K562 (cell line): ENCODE results near the gene DCXR. TPM values are rescaled to one million over a fixed set of nuclear protein-coding genes. Genes with fewer than 3 reads are reported as not detected.
A peak's percentile ranks its signal among the peaks of the same experiment; 100 is the strongest.

Experiments used
- ATAC-seq: fragments of 200-7000 bp; cut with Tn5 transposase; 3 replicates; pipeline ENCODE4 v1.9.1; 2020; ENCODE audit warnings: moderate library complexity
- BruUV-seq: library from RNA; stranded (reverse); fragments of 400-500 nt; replicated peaks from 2 replicates; lab custom pipeline; 2021; lab: Mats Ljungman, UMichigan
- CTCF ChIA-PET: fragments of 300-600 bp; formaldehyde crosslinking; extraction: SDS; loops from one replicate; lab custom pipeline; 2021; ENCODE audit warnings: low intra/inter-chr PET ratio; lab: Yijun Ruan, JAX
- POLR2A ChIA-PET: fragments of 300-600, 350-650 bp; sonication (Branson Sonifier 250); formaldehyde crosslinking; extraction: SDS; loops from one replicate; lab custom pipeline; 2021; ENCODE audit warnings: antibody characterized with exemption, inconsistent platforms; lab: Yijun Ruan, JAX
- DNase-seq, 4 experiments: peaks; one replicate each; pipeline versions ENCODE4 v3.0.0 to v3.0.0-alpha.2; 2011 to 2018; ENCODE audit warnings: low spot score in 3 of 4, mixed read lengths in 3 of 4; ENCODE audit errors: extremely low read depth in 1 of 4
- FAIRE-seq: peaks from 2 replicates; lab custom pipeline; 2011; peaks lifted over from hg19 to GRCh38; lab: Jason Lieb, UNC
- H2AFZ ChIP-seq: 2 replicates; pipeline ENCODE4 v1.6.0; 2011; ENCODE audit warnings: low read depth, low read length, control low read depth, inconsistent platforms
- H3K27ac ChIP-seq: fragments of 200-600 bp; 3 replicates; pipeline ENCODE4 v1.8.0; 2011; ENCODE audit warnings: low read depth, mild to moderate bottlenecking, control low read depth, inconsistent platforms, low read length, moderate library complexity, mixed read lengths; ENCODE audit errors: extremely low read depth
- H3K27me3 ChIP-seq, 2 experiments: fragments of 300-600 bp in 1 of 2; 2 replicates in 1 of 2; 3 replicates in 1 of 2; pipeline versions ENCODE4 v1.6.0 to v1.8.0; 2011; ENCODE audit warnings: inconsistent platforms in 2 of 2, low read length in 2 of 2, mild to moderate bottlenecking in 1 of 2, mixed read lengths in 1 of 2, moderate library complexity in 1 of 2; ENCODE audit not compliant: control insufficient read depth in 2 of 2, insufficient read depth in 2 of 2
- H3K36me3 ChIP-seq: fragments of 300-600 bp; 3 replicates; pipeline ENCODE4 v1.8.0; 2011; ENCODE audit warnings: mild to moderate bottlenecking, low read length, inconsistent platforms; ENCODE audit not compliant: control insufficient read depth, insufficient read depth
- H3K4me1 ChIP-seq, 2 experiments: fragments of 200-600 bp in 1 of 2; replicated peaks in 1 of 2; 2 replicates in 1 of 2; 3 replicates in 1 of 2; pipeline versions ENCODE4 v1.5.1 to v1.8.0; 2011; ENCODE audit warnings: inconsistent platforms in 2 of 2, low read length in 2 of 2, mild to moderate bottlenecking in 1 of 2, mixed read lengths in 1 of 2, moderate library complexity in 1 of 2; ENCODE audit not compliant: control insufficient read depth in 2 of 2, insufficient read depth in 2 of 2
- H3K4me2 ChIP-seq: 2 replicates; pipeline ENCODE4 v1.6.1; 2011; ENCODE audit warnings: low read length, control low read depth, inconsistent platforms, mixed read lengths; ENCODE audit not compliant: insufficient read depth
- H3K4me3 ChIP-seq: fragments of 200-600 bp; sonication (generic), shearing (Covaris generic); 2 replicates; pipeline ENCODE4 v1.5.1; 2016; ENCODE audit warnings: control low read depth, inconsistent platforms
- H3K79me2 ChIP-seq: fragments of 200-600 bp; 3 replicates; pipeline ENCODE4 v1.8.0; 2011; ENCODE audit warnings: low read length, inconsistent platforms; ENCODE audit not compliant: control insufficient read depth, insufficient read depth
- H3K9ac ChIP-seq, 2 experiments: 2 replicates each; pipeline versions ENCODE4 v1.6.0 to v1.6.1; 2011; ENCODE audit warnings: low read depth in 2 of 2, low read length in 2 of 2, control low read depth in 1 of 2, inconsistent platforms in 1 of 2, mild to moderate bottlenecking in 1 of 2, mixed read lengths in 1 of 2; ENCODE audit not compliant: insufficient read depth in 1 of 2
- H3K9me1 ChIP-seq: one replicate; pipeline ENCODE4 v1.6.0; 2011; ENCODE audit warnings: inconsistent platforms, mild to moderate bottlenecking, low read length, moderate library complexity; ENCODE audit not compliant: control insufficient read depth, insufficient read depth
- H3K9me3 ChIP-seq: replicated peaks from 2 replicates; pipeline ENCODE4 v1.5.1; 2011; ENCODE audit warnings: low read depth, low read length, inconsistent platforms; ENCODE audit not compliant: control insufficient read depth, insufficient read depth
- H4K20me1 ChIP-seq: replicated peaks from 2 replicates; pipeline ENCODE4 v1.6.1; 2011; ENCODE audit warnings: low read length, inconsistent platforms, mixed read lengths; ENCODE audit not compliant: control insufficient read depth, insufficient read depth
- CBX1 ChIP-seq: sonication (generic); IDR thresholded peaks from 2 replicates; pipeline ENCODE4 v1.6.1; 2016; ENCODE audit warnings: antibody characterized with exemption, low read depth, mild to moderate bottlenecking
- CEBPG ChIP-seq, 3 experiments: fragments of 200-800 bp in 1 of 3; sonication (Bioruptor generic) in 1 of 3; sonication (generic) in 1 of 3; formaldehyde crosslinking in 1 of 3; IDR thresholded peaks in 2 of 3; conservative IDR thresholded peaks in 1 of 3; 2 replicates each; pipeline versions ENCODE4 v1.6.1 to v1.8.0; 2016 to 2022; ENCODE audit warnings: missing compliant biosample characterization in 2 of 3, missing genetic modification characterization in 2 of 3, mild to moderate bottlenecking in 1 of 3, missing genetic modification reagents in 1 of 3
- CHD2 ChIP-seq: IDR thresholded peaks from 2 replicates; pipeline ENCODE4 v1.6.1; 2011; ENCODE audit warnings: low read depth, low read length
- CHD4 ChIP-seq: fragments of 200-600 bp; sonication (generic); IDR thresholded peaks from 3 replicates; pipeline ENCODE4 v1.6.1; 2012; ENCODE audit warnings: low read depth, mild to moderate bottlenecking, mixed read lengths, low read length, inconsistent platforms; ENCODE audit not compliant: insufficient read depth, insufficient replicate concordance, poor library complexity, severe bottlenecking
- FIP1L1 ChIP-seq: fragments of 200-400 bp; formaldehyde crosslinking; IDR thresholded peaks from 2 replicates; pipeline ENCODE4 v1.6.1; 2018; ENCODE audit warnings: mild to moderate bottlenecking, low read depth, low read length; ENCODE audit not compliant: poor library complexity, severe bottlenecking
- FOXM1 ChIP-seq, 2 experiments: fragments of 450-650 bp in 1 of 2; sonication (generic) in 1 of 2; formaldehyde crosslinking in 1 of 2; IDR thresholded peaks; 2 replicates each; pipeline versions ENCODE4 v1.6.1 to v1.9.0; 2017 to 2022; ENCODE audit warnings: low read depth in 2 of 2, mild to moderate bottlenecking in 2 of 2, missing genetic modification reagents in 1 of 2, moderate library complexity in 1 of 2
- GTF2F1 ChIP-seq: IDR thresholded peaks from 2 replicates; pipeline ENCODE4 v1.6.1; 2011; ENCODE audit warnings: low read depth, low read length, improper control_type of control experiment
- HSF4 ChIP-seq: fragments of 250-450 bp; sonication (Bioruptor Pico); IDR thresholded peaks from 2 replicates; pipeline ENCODE4 v2.1.2; 2022; ENCODE audit warnings: mild to moderate bottlenecking, moderate library complexity, borderline replicate concordance
- NCOR1 ChIP-seq: fragments of 450-650 bp; IDR thresholded peaks from 2 replicates; pipeline ENCODE4 v1.6.1; 2016; ENCODE audit warnings: mild to moderate bottlenecking, moderate library complexity
- NFIC ChIP-seq: fragments of 450-650 bp; IDR thresholded peaks from 2 replicates; pipeline ENCODE4 v1.6.1; 2017; ENCODE audit warnings: mild to moderate bottlenecking, inconsistent platforms
- POLR2G ChIP-seq: fragments of 200-400 bp; formaldehyde crosslinking; IDR thresholded peaks from 2 replicates; pipeline ENCODE4 v1.6.1; 2017; ENCODE audit warnings: low read depth, mild to moderate bottlenecking, antibody characterized with exemption, low read length, moderate library complexity
- RBBP5 ChIP-seq: fragments of 200-600 bp; sonication (generic); IDR thresholded peaks from 2 replicates; pipeline ENCODE4 v1.6.1; 2012; ENCODE audit warnings: borderline replicate concordance, mild to moderate bottlenecking, low read length, control low read depth, inconsistent platforms; ENCODE audit not compliant: insufficient read depth, poor library complexity, severe bottlenecking
- RBFOX2 ChIP-seq: fragments of 200-400 bp; formaldehyde crosslinking; IDR thresholded peaks from 2 replicates; pipeline ENCODE4 v1.6.1; 2017; ENCODE audit warnings: low read depth, mild to moderate bottlenecking, low read length, moderate library complexity
- SIN3A ChIP-seq, 2 experiments: fragments of 150-350 bp in 1 of 2; IDR thresholded peaks; 2 replicates each; pipeline ENCODE4 v1.6.1; 2011 to 2016; ENCODE audit warnings: borderline replicate concordance in 2 of 2, low read depth in 2 of 2, low read length in 2 of 2, mild to moderate bottlenecking in 2 of 2, moderate library complexity in 2 of 2; ENCODE audit not compliant: control insufficient read depth in 1 of 2
- TBL1XR1 ChIP-seq, 2 experiments: IDR thresholded peaks; 2 replicates each; pipeline ENCODE4 v1.6.1; 2012; ENCODE audit warnings: improper control_type of control experiment in 2 of 2, low read length in 2 of 2, mild to moderate bottlenecking in 1 of 2
- TFAP4 ChIP-seq: sonication (generic); formaldehyde crosslinking; IDR thresholded peaks from 2 replicates; pipeline ENCODE4 v1.8.0; 2022; ENCODE audit warnings: missing genetic modification reagents, mild to moderate bottlenecking, moderate library complexity, borderline replicate concordance
- XRCC5 ChIP-seq: fragments of 200-400 bp; formaldehyde crosslinking; IDR thresholded peaks from 2 replicates; pipeline ENCODE4 v1.6.1; 2017; ENCODE audit warnings: low read depth, mild to moderate bottlenecking, low read length
- ZNF507 ChIP-seq: conservative IDR thresholded peaks from 2 replicates; pipeline ENCODE4 v1.6.1; 2017; ENCODE audit warnings: missing genetic modification characterization, missing compliant biosample characterization
- WGBS: fragments of 100-300 bp; shearing (Covaris generic); methylation state at CpG from one replicate; pipeline ENCODE4 v1.1.6; 2016; ENCODE audit warnings: low coverage, mixed read lengths; ENCODE audit not compliant: insufficient coverage; ENCODE audit errors: missing lambda C conversion rate; 5-methylcytosine and 5-hydroxymethylcytosine counted together
- in situ Hi-C: fragments of 300-500 bp; cut with MboI; formaldehyde crosslinking; loops from 4 replicates; pipeline ENCODE4 v1.15.0; 2018; ENCODE audit warnings: inconsistent platforms, mixed read lengths
- intact Hi-C: fragments of 100-400 bp; cut with micrococcal nuclease; formaldehyde crosslinking; loops from 2 replicates; pipeline ENCODE4 v1.14.2; 2022
- polyA plus RNA-seq, 8 experiments: library from polyadenylated mRNA; depleted of rRNA in 4 of 8; stranded (reverse) in 5 of 8; unstranded in 3 of 8; fragments of >200 nt; fragmentation: Nextera tagmentation in 2 of 8; fragmentation: Illumina TruSeq in 1 of 8; extraction: Ambion mirVana in 2 of 8; extraction: Trizol in 1 of 8; gene quantifications; 2 replicates each; pipeline versions ENCODE4 v1.2.1 to v1.2.3, GENCODE V29; 2011 to 2014; ENCODE audit warnings: inconsistent platforms in 1 of 8, missing spikeins in 1 of 8
- total RNA-seq, 7 experiments: library from RNA; depleted of rRNA in 6 of 7; stranded (reverse); fragments of >200 nt in 6 of 7; fragmentation: Illumina TruSeq in 2 of 7; extraction: Trizol in 2 of 7; gene quantifications; 2 replicates each; pipeline versions ENCODE4 v1.2.1 to v1.2.3, GENCODE V29; 2011 to 2021; ENCODE audit warnings: low replicate concordance in 1 of 7

Gene DCXR
- total and polyA plus RNA-seq, 9 of the 15 experiments (the other 6 are each of a cell fraction or from before 2014, with no cell fraction given), result 21.3 to 274 (median 156) TPM

- ChIA-PET CTCF (no interaction called here), POLR2A (interaction anchor here (0.5 to 4.2 kb wide), 12 partner anchors 11 to 949 kb away, joined by 3 to 52 read pairs (median 3); partner anchors contain the start of genes DUS1L and FASN)
- Histone ChIP-seq H4K20me1 (peaks cover 27% of the 10 kb centered on the region), H3K27ac (no peak overlapping the region), H3K9ac (peak overlapping the region in 1 of 2 experiments; percentile 75; a peak in 2 of 4 replicates), H3K9me1 (peaks cover 3% of the 10 kb centered on the region), H3K4me1 (peaks cover 0 to 49% of the 10 kb centered on the region in 2 experiments; a peak in 2 of 5 replicates), H2AFZ (no peak overlapping the region), H3K27me3 (no peaks in the 10 kb centered on the region), H3K36me3 (peaks cover 43% of the 10 kb centered on the region; the same call in 2 of the 3 replicates), H3K4me3 (no peak overlapping the region), H3K79me2 (no peaks in the 10 kb centered on the region), H3K4me2 (no peak overlapping the region), H3K9me3 (no peaks in the 10 kb centered on the region)
- peak; percentile 74 for ATAC-seq
- WGBS, result 67% methylated on average over 12 of the region's 21 CpGs
- peak in 1 of 4 experiments; percentile 55 for DNase-seq
- no TSS peak for BruUV-seq
- in situ Hi-C loops, result no loop called here
- intact Hi-C loops, result no loop called here
- peak; percentile 52 for FAIRE-seq
- 0 out of 2 replicates have a peak, but pooled peaks have one; percentile 18 for TF ChIP-seq NCOR1
- TF ChIP-seq RBFOX2, result peak; percentile 52; the same call in 1 of the 2 replicates
- TF ChIP-seq TFAP4 (CRISPR knock-in tag), result 0 out of 2 replicates have a peak, but pooled peaks have one; percentile 9
- peak; percentile 37; the same call in 1 of the 2 replicates for TF ChIP-seq CHD2
- 0 out of 2 replicates have a peak, but pooled peaks have one; percentile 31 for TF ChIP-seq XRCC5
- 0 out of 4 replicates have a peak, but pooled peaks of 1 of the 2 experiments have one; percentile 15 for TF ChIP-seq TBL1XR1 (IDR thresholded peaks at IDR 0.05; ENCODE audit: low read length in 2 of 2)
- peak; percentile 2; the same call in 1 of the 2 replicates for TF ChIP-seq CBX1
- TF ChIP-seq FOXM1 (IDR thresholded peaks at IDR 0.05; ENCODE audit: low read depth), result no peak
- peak; percentile 66; the same call in 1 of the 2 replicates for TF ChIP-seq FOXM1 (CRISPR knock-in tag; IDR thresholded peaks at IDR 0.05; ENCODE audit: low read depth)
- peak; percentile 48 for TF ChIP-seq FIP1L1
- peak in 1 of 2 experiments; percentile 75; a peak in 1 of 4 replicates for TF ChIP-seq SIN3A (IDR thresholded peaks at IDR 0.05; ENCODE audit: borderline replicate concordance in 2 of 2, control insufficient read depth in 1 of 2, low read depth in 2 of 2, low read length in 2 of 2)
- TF ChIP-seq RBBP5, result no peak
- TF ChIP-seq ZNF507, result no peak
- TF ChIP-seq HSF4 (CRISPR knock-in tag), result no peak
- 0 out of 2 replicates have a peak, but pooled peaks have one; percentile 6 for TF ChIP-seq NFIC
- TF ChIP-seq POLR2G, result peak; percentile 70
- no peak for TF ChIP-seq GTF2F1
- TF ChIP-seq CHD4, result no peak
- TF ChIP-seq CEBPG (CRISPR knock-in tag; IDR thresholded peaks at IDR 0.05), result no peak
- TF ChIP-seq CEBPG (tag; conservative IDR thresholded peaks at IDR 0.05 in 1 of 2, IDR thresholded peaks at IDR 0.05 in 1 of 2), result no peak
These were observed 39.5 kb upstream of the DCXR start for GRCh38 chr17:82076785-82077591.
